ENCODE measurements around the gene C10orf88. TPM values are rescaled to one million over a fixed set of nuclear protein-coding genes. Genes with fewer than 3 reads are reported as not detected.
A peak's percentile ranks its signal among the peaks of the same experiment; 100 is the strongest.

The C10orf88 gene
- total and polyA plus RNA-seq, 2 experiments from 2014 or later = 7.5 to 10.5 TPM

DNA sequence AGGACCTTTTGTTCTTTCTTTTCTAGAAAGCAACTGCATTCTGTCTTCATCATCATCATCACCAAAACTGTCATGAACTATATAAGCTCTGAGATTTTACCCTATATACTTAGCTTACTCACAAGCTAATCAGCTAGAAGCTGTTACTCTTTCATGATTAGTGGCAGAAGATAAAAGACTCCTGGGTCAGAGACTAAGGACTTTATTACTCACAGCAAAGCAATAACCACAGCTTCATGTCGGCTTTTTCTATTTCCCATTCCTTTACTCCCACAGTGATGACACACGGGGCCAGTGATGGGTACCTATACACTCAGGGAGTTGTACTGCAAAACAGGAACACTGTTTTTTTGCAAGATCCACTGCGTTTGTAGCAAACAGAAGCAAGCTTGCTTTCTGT is 8.4 kb upstream of the C10orf88 start:
- H3K4me1 ChIP-seq (ENCODE audit: insufficient read depth) = no peaks in the 10 kb centered on the region
- no peaks in the 10 kb centered on the region for H3K27me3 ChIP-seq
- H2AFZ ChIP-seq = no peak overlapping the region
- H4K20me1 ChIP-seq (ENCODE audit: insufficient read depth, poor library complexity, severe bottlenecking) = no peaks in the 10 kb centered on the region
- no peaks in the 10 kb centered on the region for H3K9me3 ChIP-seq (ENCODE audit: low read depth)
- no peak overlapping the region for H3K4me3 ChIP-seq
- no peak overlapping the region for H3K27ac ChIP-seq
- no peaks in the 10 kb centered on the region for H3K36me3 ChIP-seq (replicated peaks; ENCODE audit: insufficient read depth, low read depth)
- no peaks in the 10 kb centered on the region for H3K9me2 ChIP-seq (replicated peaks; ENCODE audit: insufficient read depth)
- no peak overlapping the region for H3K4me2 ChIP-seq
- H3K79me2 ChIP-seq = no peaks in the 10 kb centered on the region
- TF ChIP-seq EZH2 (IDR thresholded peaks at IDR 0.05; ENCODE audit: borderline replicate concordance) = no peak
- TF ChIP-seq, protein P1, sequence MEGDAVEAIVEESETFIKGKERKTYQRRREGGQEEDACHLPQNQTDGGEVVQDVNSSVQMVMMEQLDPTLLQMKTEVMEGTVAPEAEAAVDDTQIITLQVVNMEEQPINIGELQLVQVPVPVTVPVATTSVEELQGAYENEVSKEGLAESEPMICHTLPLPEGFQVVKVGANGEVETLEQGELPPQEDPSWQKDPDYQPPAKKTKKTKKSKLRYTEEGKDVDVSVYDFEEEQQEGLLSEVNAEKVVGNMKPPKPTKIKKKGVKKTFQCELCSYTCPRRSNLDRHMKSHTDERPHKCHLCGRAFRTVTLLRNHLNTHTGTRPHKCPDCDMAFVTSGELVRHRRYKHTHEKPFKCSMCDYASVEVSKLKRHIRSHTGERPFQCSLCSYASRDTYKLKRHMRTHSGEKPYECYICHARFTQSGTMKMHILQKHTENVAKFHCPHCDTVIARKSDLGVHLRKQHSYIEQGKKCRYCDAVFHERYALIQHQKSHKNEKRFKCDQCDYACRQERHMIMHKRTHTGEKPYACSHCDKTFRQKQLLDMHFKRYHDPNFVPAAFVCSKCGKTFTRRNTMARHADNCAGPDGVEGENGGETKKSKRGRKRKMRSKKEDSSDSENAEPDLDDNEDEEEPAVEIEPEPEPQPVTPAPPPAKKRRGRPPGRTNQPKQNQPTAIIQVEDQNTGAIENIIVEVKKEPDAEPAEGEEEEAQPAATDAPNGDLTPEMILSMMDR (IDR thresholded peaks at IDR 0.05; ENCODE audit: poor library complexity) = no peak
- TF ChIP-seq EZH2phosphoT487 (IDR thresholded peaks at IDR 0.05; ENCODE audit: low read depth, severe bottlenecking, unreplicated experiment) = no peak
- DNase-seq (ENCODE audit: low spot score) = no peak
- WGBS (ENCODE audit: low lambda C conversion rate, missing lambda C conversion rate) = 76% methylated on average over 3 of the region's 3 CpGs

DNA sequence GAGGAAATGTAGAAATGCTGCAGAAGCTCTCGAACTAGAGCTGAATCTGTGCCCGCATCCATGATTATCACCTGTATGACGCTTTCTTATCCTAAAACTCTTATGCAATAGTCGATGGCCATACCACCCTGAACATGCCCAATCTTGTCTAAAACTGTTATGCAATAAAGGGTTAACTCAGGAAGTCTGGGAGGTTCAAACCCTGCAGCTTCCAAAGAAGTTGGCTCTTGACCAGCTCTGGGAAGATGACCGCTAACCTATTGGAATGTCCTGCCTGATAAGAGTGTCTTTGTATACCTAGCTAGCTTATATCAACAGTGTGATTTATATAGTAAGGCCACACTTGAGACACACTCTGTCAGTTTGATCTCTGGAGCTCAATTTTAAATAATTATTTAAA is 3.4 kb upstream of the C10orf88 start:
- no peaks in the 10 kb centered on the region for H3K27me3 ChIP-seq
- no peak overlapping the region for H2AFZ ChIP-seq
- H3K9me3 ChIP-seq (ENCODE audit: low read depth) = no peaks in the 10 kb centered on the region
- H3K4me1 ChIP-seq (ENCODE audit: insufficient read depth) = peaks cover 14% of the 10 kb centered on the region
- H3K4me2 ChIP-seq = no peak overlapping the region
- peaks cover 9% of the 10 kb centered on the region for H3K79me2 ChIP-seq
- no peak overlapping the region for H3K4me3 ChIP-seq
- H3K9me2 ChIP-seq (replicated peaks; ENCODE audit: insufficient read depth) = no peaks in the 10 kb centered on the region
- DNase-seq (ENCODE audit: low spot score) = no peak
- no peak overlapping the region for H3K27ac ChIP-seq
- H4K20me1 ChIP-seq (ENCODE audit: insufficient read depth, poor library complexity, severe bottlenecking) = no peaks in the 10 kb centered on the region
- no peaks in the 10 kb centered on the region for H3K36me3 ChIP-seq (replicated peaks; ENCODE audit: insufficient read depth, low read depth)
- TF ChIP-seq EZH2phosphoT487 (IDR thresholded peaks at IDR 0.05; ENCODE audit: low read depth, severe bottlenecking, unreplicated experiment) (no peak), EZH2 (IDR thresholded peaks at IDR 0.05; ENCODE audit: borderline replicate concordance) (no peak)
- TF ChIP-seq, protein P1 (IDR thresholded peaks at IDR 0.05; ENCODE audit: poor library complexity) = no peak
- 79% methylated on average over 5 of the region's 5 CpGs for WGBS (ENCODE audit: low lambda C conversion rate, missing lambda C conversion rate)

DNA sequence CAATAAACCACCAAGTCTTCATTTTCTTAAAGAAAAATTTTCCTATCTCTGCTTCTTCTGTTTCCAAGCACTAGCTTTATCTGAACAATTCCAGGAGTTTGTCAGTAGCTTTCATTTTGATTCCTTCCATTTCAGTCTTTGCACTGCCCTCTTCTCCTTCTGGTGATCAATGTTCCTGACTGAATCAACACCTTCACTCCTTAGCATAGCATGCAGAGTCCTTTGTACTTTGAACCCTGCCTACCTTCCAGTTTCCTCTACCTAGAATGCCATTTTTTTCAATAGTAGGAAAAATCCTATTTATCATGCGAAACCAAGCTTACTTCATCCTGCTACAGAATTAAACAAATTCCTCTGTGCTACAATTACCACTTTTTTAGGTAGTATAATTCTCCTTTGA is 1.9 kb upstream of the C10orf88 start:
- Histone ChIP-seq H3K27ac (peak overlapping the region; percentile 38), H3K36me3 (replicated peaks; ENCODE audit: insufficient read depth, low read depth) (no peaks in the 10 kb centered on the region), H3K4me3 (no peak overlapping the region), H3K9me3 (ENCODE audit: low read depth) (no peaks in the 10 kb centered on the region), H3K27me3 (no peaks in the 10 kb centered on the region), H3K79me2 (peaks cover 15% of the 10 kb centered on the region), H2AFZ (no peak overlapping the region), H3K4me1 (ENCODE audit: insufficient read depth) (peaks cover 14% of the 10 kb centered on the region), H3K4me2 (peak overlapping the region; percentile 44), H4K20me1 (ENCODE audit: insufficient read depth, poor library complexity, severe bottlenecking) (no peaks in the 10 kb centered on the region), H3K9me2 (replicated peaks; ENCODE audit: insufficient read depth) (no peaks in the 10 kb centered on the region)
- no peak for TF ChIP-seq EZH2phosphoT487 (IDR thresholded peaks at IDR 0.05; ENCODE audit: low read depth, severe bottlenecking, unreplicated experiment)
- TF ChIP-seq, protein P1 (IDR thresholded peaks at IDR 0.05; ENCODE audit: poor library complexity) = no peak
- TF ChIP-seq EZH2 (IDR thresholded peaks at IDR 0.05; ENCODE audit: borderline replicate concordance) = no peak
- DNase-seq (ENCODE audit: low spot score) = peak; percentile 22
- WGBS (ENCODE audit: low lambda C conversion rate, missing lambda C conversion rate) = 94% methylated on average over 1 of the region's 1 CpG

DNA sequence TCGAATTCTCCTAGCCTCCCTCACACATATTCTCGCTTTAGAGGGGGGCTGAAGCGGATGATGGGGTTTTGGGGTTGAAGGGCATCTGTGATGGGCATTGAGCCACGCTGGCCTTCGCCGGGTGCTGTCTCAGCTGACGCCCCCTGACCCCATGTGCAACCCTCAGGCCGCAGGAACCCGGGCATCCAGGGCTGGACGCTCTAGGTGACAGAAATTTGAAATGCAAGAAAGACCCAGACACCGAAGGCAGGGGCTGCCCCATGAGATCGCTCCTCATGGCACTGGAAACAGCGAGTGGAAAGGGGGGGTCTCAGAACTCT is 664 bp upstream of the C10orf88 start:
- TF ChIP-seq, protein P1 (IDR thresholded peaks at IDR 0.05; ENCODE audit: poor library complexity) = no peak
- no peak for TF ChIP-seq EZH2 (IDR thresholded peaks at IDR 0.05; ENCODE audit: borderline replicate concordance)
- no peak for TF ChIP-seq EZH2phosphoT487 (IDR thresholded peaks at IDR 0.05; ENCODE audit: low read depth, severe bottlenecking, unreplicated experiment)
- H3K79me2 ChIP-seq = peaks cover 19% of the 10 kb centered on the region
- H3K4me3 ChIP-seq = no peak overlapping the region
- H3K9me3 ChIP-seq (ENCODE audit: low read depth) = no peaks in the 10 kb centered on the region
- no peaks in the 10 kb centered on the region for H3K36me3 ChIP-seq (replicated peaks; ENCODE audit: insufficient read depth, low read depth)
- H3K4me2 ChIP-seq = peak overlapping the region; percentile 75
- no peaks in the 10 kb centered on the region for H3K27me3 ChIP-seq
- peak overlapping the region; percentile 87 for H2AFZ ChIP-seq
- no peak overlapping the region for H3K27ac ChIP-seq
- WGBS (ENCODE audit: low lambda C conversion rate, missing lambda C conversion rate) = 85% methylated on average over 12 of the region's 13 CpGs
- no peaks in the 10 kb centered on the region for H3K9me2 ChIP-seq (replicated peaks; ENCODE audit: insufficient read depth)
- H4K20me1 ChIP-seq (ENCODE audit: insufficient read depth, poor library complexity, severe bottlenecking) = no peaks in the 10 kb centered on the region
- peaks cover 14% of the 10 kb centered on the region for H3K4me1 ChIP-seq (ENCODE audit: insufficient read depth)
- DNase-seq (ENCODE audit: low spot score) = no peak
